ENCODE measurements around the gene AJAP1.
"Not testable (repeated sequence)": the region's sequence is repeated elsewhere in the genome, so short reads cannot be mapped to it uniquely, and the experiment has no call there.

Gene AJAP1, protein sequence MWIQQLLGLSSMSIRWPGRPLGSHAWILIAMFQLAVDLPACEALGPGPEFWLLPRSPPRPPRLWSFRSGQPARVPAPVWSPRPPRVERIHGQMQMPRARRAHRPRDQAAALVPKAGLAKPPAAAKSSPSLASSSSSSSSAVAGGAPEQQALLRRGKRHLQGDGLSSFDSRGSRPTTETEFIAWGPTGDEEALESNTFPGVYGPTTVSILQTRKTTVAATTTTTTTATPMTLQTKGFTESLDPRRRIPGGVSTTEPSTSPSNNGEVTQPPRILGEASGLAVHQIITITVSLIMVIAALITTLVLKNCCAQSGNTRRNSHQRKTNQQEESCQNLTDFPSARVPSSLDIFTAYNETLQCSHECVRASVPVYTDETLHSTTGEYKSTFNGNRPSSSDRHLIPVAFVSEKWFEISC

GRCh38 chr1:4653796-4654725 is at the start of gene AJAP1:
AJAP1 (plus strand) TSS chr1:4654609; CDS start chr1:4655426, 817 bp downstream.
- DNase-seq = peak in 30 of 56 donors; percentile 9 to 71 (median 46)

DNA sequence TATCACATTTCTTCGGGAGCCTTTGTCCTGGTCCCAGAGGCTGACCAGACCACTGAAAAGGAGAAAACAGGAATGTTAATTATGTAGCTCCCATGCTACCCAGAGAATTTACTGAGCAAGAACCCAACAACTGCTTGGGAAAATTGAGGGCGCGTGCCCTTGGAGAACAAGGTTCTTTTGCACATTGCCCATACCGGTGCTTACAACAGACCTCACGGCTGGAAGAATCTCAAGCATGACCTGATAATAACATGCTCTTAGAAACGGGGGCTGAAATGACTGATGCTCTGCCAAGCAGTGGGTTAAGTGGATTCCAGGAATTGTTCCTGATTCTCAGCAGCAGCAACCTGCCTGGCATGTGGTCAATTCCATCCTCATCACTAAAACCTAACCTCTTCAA is 49.3 kb upstream of the AJAP1 start:
- DNase-seq = no peak

DNA sequence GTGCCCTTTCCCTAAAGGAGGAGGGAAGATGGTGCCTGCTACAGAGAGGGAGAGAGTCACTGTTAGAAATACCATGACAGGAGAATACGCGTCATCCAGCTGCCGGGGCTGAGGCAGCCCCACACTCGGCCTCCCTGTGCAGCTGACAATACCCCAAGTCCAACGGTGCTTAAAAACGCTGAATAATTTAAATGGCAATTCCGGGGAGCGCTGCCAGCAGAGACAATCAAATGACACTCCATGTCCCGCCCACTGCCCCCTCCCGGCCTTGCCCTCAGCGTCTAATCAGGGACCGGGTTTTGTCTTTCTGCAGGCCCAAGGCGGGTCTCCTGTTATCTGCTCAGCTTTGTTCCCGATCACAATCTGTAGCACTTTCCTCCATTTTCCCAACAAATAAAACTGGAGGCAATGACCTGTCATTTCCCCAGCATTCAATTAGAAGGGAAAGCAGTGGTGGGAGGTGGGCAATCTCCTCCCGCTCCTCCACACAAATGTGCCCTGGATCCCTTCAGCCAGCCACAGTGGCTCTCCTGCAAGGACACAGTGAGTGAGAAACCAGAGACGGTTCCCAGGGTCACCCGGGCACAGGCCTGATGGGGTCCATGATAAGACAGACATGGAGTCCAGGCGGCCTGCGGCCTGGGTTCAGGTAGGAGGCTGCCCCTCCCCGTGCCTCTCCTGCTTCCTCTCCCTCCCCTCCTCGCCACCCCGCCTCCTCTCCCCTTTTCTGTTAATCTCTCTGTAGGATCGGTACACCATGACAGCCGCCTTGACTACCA is 42.7 kb upstream of the AJAP1 start:
- no peak for DNase-seq

DNA sequence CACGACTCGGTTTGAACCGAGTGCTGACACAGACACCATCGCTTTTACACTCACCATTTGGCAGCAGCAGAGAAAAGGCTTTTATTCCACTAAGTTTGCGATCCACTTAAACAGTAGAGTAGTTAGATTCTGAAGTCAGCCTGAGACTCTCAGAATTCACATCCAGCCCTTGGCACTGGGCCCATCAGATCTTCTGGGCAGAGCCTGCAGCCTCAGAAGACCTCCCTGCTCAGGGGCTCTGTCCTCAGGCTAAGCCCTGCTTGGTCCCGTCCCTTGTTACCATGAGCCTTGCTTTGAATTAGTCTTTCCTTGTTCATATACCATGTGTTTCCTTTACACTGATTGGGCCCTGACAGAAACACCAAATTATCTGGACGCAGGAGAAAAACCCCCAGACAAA is 41.4 kb upstream of the AJAP1 start:
- DNase-seq = no peak

DNA sequence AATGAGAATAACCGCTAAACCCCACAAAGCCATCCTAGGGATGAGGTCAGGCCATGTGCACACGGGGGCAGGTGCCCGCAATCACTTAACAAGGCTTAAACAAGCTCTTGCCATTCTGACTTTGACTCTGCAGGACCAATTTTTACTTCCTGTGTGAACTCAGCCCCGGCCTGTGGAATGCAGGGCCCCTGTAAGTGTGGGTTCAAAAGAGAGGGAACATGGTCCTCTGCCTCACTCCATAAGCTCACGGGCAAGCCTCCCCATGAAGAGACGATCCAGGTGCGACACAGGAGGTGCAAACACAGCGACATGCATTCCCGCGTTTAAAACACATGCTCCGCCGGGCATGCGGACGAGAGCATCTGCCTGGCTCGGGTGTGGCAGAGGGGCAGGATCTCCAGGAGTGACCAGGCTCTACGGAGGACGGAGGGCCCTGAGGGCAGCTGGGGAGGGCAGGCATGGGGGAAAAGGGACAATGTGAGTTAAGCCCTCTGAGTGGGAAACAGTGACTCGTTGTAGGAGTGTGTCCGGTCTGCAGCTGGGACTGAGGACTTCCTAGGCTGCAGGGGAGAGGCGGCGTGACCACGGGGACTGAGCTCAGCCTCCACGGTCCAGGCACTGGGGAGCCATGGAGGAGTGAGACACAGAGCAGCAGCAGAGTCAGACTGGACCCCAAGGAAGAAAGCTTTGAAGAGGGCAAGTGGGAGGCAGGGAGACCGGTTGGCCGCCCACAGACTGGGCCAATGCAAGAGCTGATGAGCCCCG is 40.6 kb upstream of the AJAP1 start:
- no peak for DNase-seq

DNA sequence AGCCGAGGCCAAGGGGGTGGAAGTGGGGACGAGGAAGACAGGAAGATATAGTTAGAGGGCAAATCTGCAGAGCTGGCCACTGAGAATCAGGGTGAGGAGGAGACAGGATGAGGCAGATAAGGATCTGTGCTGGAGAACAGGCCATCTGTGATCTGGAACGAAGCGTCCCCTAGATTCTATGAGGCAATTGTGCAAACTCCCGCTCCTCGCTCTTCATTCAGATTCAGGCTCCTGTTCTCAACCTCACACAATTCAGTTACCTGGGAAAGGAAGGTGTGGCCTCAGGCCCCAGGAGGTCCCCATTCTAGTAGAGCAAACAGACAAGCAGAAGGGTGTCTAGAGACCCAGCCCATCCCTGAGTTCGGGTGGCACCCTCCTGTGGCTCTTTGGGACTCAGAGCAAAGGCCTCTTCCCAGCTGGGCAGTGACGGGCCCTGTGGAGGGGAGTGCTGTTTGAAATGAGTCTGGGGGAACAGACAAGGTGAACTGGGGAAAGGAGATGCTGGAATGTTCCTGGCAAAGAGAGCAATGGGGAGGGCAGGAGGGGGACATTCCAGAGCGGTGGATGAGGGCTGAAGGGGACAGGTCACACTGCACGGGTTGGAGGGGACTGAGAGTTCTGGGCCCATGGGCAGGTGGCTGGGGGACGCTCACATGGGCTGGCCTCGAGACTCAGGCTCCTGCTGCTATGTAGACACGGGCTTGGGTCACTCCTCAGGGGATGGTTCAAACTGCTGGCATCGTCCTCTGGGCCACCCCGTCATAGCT is 39.9 kb upstream of the AJAP1 start:
- DNase-seq = no peak

DNA sequence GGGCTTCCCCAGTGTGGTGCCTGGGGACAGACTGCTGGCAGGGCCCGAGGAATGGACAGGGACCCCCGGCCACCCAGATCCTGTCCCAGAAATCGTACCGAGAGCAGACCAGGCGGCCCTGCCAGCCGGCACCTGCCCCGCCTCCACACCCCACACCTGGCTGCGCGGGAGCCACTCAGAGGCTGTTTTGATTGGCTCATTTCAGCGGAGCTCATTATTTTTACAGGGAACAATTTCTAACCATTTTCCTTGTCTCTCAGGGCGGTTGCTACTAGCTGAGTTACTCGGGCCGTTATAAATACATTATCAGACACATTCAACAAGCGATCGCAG is 39.3 kb upstream of the AJAP1 start:
- DNase-seq = no peak

GRCh38 chr1:4615501-4615900 is 38.9 kb upstream of the AJAP1 start:
- DNase-seq = no peak

- DNase-seq = no peak
Measured at GRCh38 chr1:4616831-4617465, 37.5 kb upstream of the AJAP1 start.

GRCh38 chr1:4617506-4617905 is 36.9 kb upstream of the AJAP1 start:
- no peak for DNase-seq

GRCh38 chr1:4618827-4619226 is 35.6 kb upstream of the AJAP1 start:
- DNase-seq = not testable (repeated sequence)

DNA sequence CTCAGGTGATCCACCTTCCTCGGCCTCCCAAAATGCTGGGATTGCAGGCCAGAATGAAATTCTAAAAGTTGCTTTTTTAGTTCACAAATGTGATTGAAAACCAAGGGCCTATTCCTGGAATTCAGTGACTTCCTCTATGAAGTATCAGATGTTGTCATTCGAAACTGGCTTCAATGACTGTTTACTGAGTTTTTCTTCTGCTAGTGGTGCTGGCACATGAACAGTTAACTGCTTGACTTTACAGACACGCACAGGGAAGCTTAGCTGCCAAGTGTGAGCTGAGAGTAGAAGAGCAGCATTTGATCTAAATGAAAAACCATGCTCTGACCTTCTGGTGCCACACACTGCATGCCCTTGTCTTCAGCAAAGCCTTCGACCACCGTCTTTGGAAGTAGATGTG is 32.8 kb upstream of the AJAP1 start:
- no peak for DNase-seq

GRCh38 chr1:4622821-4623220 is 31.6 kb upstream of the AJAP1 start:
- DNase-seq = no peak

DNA sequence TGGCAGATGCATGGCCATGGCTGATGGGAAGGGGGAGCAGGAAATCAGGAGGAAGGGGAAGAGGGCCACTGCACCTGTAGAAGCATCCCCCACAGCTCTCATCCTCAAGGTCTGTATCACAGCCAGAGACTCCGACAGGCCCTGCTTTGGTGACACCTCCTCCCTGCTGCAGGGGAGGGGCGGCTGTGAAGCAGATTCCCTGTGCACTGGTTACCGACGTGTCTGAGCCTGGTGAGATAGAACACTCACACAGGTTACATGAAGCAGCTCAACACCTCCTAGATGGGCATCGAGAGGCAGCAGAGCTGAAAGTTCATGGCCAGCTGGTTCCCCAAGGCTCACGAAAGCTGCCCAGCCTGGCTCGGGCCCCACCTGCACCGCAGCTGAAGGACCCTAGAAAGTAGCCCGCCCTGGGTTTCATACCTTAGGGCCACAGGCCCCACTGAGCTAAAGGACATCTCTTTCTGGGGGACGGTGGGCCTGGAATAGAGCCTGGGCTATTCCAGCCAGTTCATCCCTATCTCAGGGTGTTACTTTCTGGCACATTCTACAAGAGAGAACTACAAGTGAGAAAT is 30.2 kb upstream of the AJAP1 start:
- no peak for DNase-seq

- DNase-seq = no peak
Measured at GRCh38 chr1:4624801-4625200, 29.6 kb upstream of the AJAP1 start.

GRCh38 chr1:4626061-4626460 is 28.3 kb upstream of the AJAP1 start:
- no peak for DNase-seq

- DNase-seq = no peak
Measured at GRCh38 chr1:4626560-4627319, 27.7 kb upstream of the AJAP1 start.

- no peak for DNase-seq
Measured at GRCh38 chr1:4627353-4627752, 27.1 kb upstream of the AJAP1 start.

DNA sequence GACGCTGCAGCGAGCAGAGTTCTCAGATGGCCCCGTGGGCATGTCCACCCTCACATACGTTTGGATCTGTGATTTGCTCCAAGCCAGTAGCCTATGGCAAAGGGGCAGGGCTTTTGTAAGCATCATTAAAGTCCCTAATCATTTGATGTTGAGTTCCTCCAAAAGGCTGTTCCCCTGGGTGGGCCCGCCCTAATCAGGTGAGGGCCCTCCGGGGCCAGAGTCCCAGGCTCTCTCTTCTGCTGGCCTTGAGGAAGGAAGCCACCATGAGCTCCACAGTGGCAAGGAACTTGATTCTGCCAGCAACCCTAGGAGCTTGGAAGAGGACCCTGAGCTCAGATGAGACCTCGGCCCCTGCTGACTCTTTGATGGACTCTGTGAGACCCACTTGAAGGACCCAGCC is 25.4 kb upstream of the AJAP1 start:
- no peak for DNase-seq
